B cell (primary cell): Measurements from ENCODE around the gene USP37. TPM values are rescaled to one million over a fixed set of nuclear protein-coding genes. Genes with fewer than 3 reads are reported as not detected.

Experiments
- ATAC-seq: fragments of 200-7000 bp; cut with Tn5 transposase; one replicate; pipeline ENCODE4 v1.10.0; 2021; ENCODE audit warnings: low read depth, mild to moderate bottlenecking, moderate number of reproducible peaks, moderate library complexity
- CTCF ChIA-PET: fragments of 350-600 bp; sonication (Branson Sonifier 250); formaldehyde crosslinking; loops from one replicate; lab custom pipeline; 2021; ENCODE audit warnings: antibody characterized with exemption, inconsistent platforms; lab: Charles Lee
- POLR2A ChIA-PET: fragments of 350-600 bp; sonication (Branson Sonifier 250); formaldehyde crosslinking; loops from one replicate; lab custom pipeline; 2021; ENCODE audit warnings: antibody characterized with exemption; lab: Charles Lee
- DNase-seq: peaks from one replicate; pipeline ENCODE4 v3.0.0; 2013
- H2AFZ ChIP-seq: 2 replicates; pipeline ENCODE4 v1.6.1; 2012; ENCODE audit warnings: mild to moderate bottlenecking, low read depth, low read length; ENCODE audit not compliant: insufficient read depth, poor library complexity, severe bottlenecking
- H3K27ac ChIP-seq, 2 donors: 1 replicate in 1 of 2; 2 replicates in 1 of 2; pipeline ENCODE4 v1.5.1; 2012 to 2013; ENCODE audit warnings: low read length in 2 of 2, mild to moderate bottlenecking in 2 of 2, moderate library complexity in 1 of 2
- H3K27me3 ChIP-seq, 4 experiments: fragments of 200-600 bp in 1 of 4; sonication (generic) in 1 of 4; replicated peaks in 1 of 4; 1 replicate in 2 of 4; 2 replicates in 2 of 4; pipeline versions ENCODE4 v1.6.1 to v1.7.0; 2013 to 2016; ENCODE audit warnings: low read length in 3 of 4, mild to moderate bottlenecking in 2 of 4, mixed read lengths in 1 of 4, moderate library complexity in 1 of 4; ENCODE audit not compliant: insufficient read depth in 4 of 4, control insufficient read depth in 3 of 4; ENCODE audit errors: control extremely low read depth in 1 of 4
- H3K36me3 ChIP-seq, 2 experiments: replicated peaks in 1 of 2; 1 replicate in 1 of 2; 2 replicates in 1 of 2; pipeline versions ENCODE4 v1.6.1 to v1.7.1; 2013; ENCODE audit warnings: low read length in 1 of 2; ENCODE audit not compliant: insufficient read depth in 2 of 2, control insufficient read depth in 1 of 2; ENCODE audit errors: control extremely low read depth in 1 of 2, extremely low read depth in 1 of 2
- H3K4me1 ChIP-seq, 2 donors: fragments of 200-600 bp in 1 of 2; sonication (generic) in 1 of 2; 1 replicate in 1 of 2; 2 replicates in 1 of 2; pipeline versions ENCODE4 v1.5.1 to v1.6.1; 2013 to 2017; ENCODE audit warnings: low read length in 2 of 2; ENCODE audit not compliant: control insufficient read depth in 2 of 2, insufficient read depth in 2 of 2
- H3K4me2 ChIP-seq: replicated peaks from 2 replicates; pipeline ENCODE3; 2012; ENCODE audit warnings: mild to moderate bottlenecking, low read depth, low read length; ENCODE audit not compliant: poor library complexity, severe bottlenecking
- H3K4me3 ChIP-seq, 5 experiments: fragments of 200-600 bp in 1 of 5; sonication (generic) in 1 of 5; 1 replicate in 3 of 5; 2 replicates in 2 of 5; pipeline versions ENCODE4 v1.5.1 to v1.7.0; 2011 to 2016; ENCODE audit warnings: low read length in 4 of 5, mild to moderate bottlenecking in 4 of 5, low read depth in 2 of 5, control low read depth in 1 of 5, moderate library complexity in 1 of 5; ENCODE audit not compliant: insufficient read depth in 1 of 5; ENCODE audit errors: control extremely low read depth in 1 of 5, extremely low read depth in 1 of 5
- H3K79me2 ChIP-seq: fragments of 200-600 bp; sonication (generic); one replicate; pipeline ENCODE4 v1.6.0; 2016; ENCODE audit warnings: low read length; ENCODE audit not compliant: control insufficient read depth, insufficient read depth
- H3K9ac ChIP-seq: fragments of 200-600 bp; sonication (generic); 2 replicates; pipeline ENCODE4 v1.6.1; 2017; ENCODE audit warnings: mild to moderate bottlenecking, low read length, moderate library complexity
- H3K9me3 ChIP-seq, 3 donors: one replicate each; pipeline versions ENCODE4 v1.6.1 to v1.7.1; 2013; ENCODE audit warnings: low read length in 2 of 3; ENCODE audit not compliant: control insufficient read depth in 2 of 3, insufficient read depth in 1 of 3; ENCODE audit errors: control extremely low read depth in 1 of 3
- H4K20me1 ChIP-seq: 2 replicates; pipeline ENCODE4 v1.6.0; 2012; ENCODE audit warnings: mild to moderate bottlenecking, low read length; ENCODE audit not compliant: insufficient read depth, control insufficient read depth, poor library complexity, severe bottlenecking
- H3K27ac Mint-ChIP-seq: one replicate; pipeline ENCODE4 v1.8.0; 2021; ENCODE audit warnings: mixed read lengths
- H3K27me3 Mint-ChIP-seq: one replicate; pipeline ENCODE4 v1.8.0; 2021; ENCODE audit warnings: mixed read lengths
- H3K4me1 Mint-ChIP-seq: one replicate; pipeline ENCODE4 v1.8.0; 2021; ENCODE audit warnings: mixed read lengths
- H3K4me3 Mint-ChIP-seq: one replicate; pipeline ENCODE4 v1.8.0; 2021; ENCODE audit warnings: mixed read lengths
- H3K9me3 Mint-ChIP-seq: one replicate; pipeline ENCODE4 v1.8.0; 2022; ENCODE audit warnings: mixed read lengths; ENCODE audit not compliant: insufficient read depth
- CTCF ChIP-seq: fragments of 200-600 bp; IDR thresholded peaks from one replicate; pipeline ENCODE4 v1.8.0; 2022; ENCODE audit warnings: antibody characterized with exemption, mild to moderate bottlenecking
- EZH2 ChIP-seq: IDR thresholded peaks from 2 replicates; pipeline ENCODE4 v1.6.1; 2012; ENCODE audit warnings: borderline replicate concordance, low read depth, mild to moderate bottlenecking, moderate library complexity, low read length; ENCODE audit not compliant: insufficient read depth, poor library complexity, severe bottlenecking
- WGBS: methylation state at CpG from one replicate; pipeline ENCODE4 v1.1.5; 2013; ENCODE audit warnings: missing lambda C conversion rate; ENCODE audit not compliant: insufficient coverage; 5-methylcytosine and 5-hydroxymethylcytosine counted together
- intact Hi-C: fragments of 100-400 bp; cut with micrococcal nuclease; formaldehyde crosslinking; loops from one replicate; pipeline ENCODE4 v1.10.0; 2022
- polyA plus RNA-seq: library from polyadenylated mRNA; depleted of rRNA; stranded (reverse); fragments of >200 nt; gene quantifications from 2 replicates; pipeline ENCODE4 v1.2.3, GENCODE V29; 2012
- total RNA-seq, 2 donors: library from RNA; stranded (reverse); fragments of 120-200 nt in 1 of 2; gene quantifications; 1 replicate in 1 of 2; 2 replicates in 1 of 2; pipeline versions ENCODE4 v1.2.3 to v1.2.4, GENCODE V29; 2013 to 2022

The USP37 gene
- total and polyA plus RNA-seq, 2 donors (not counting 1 experiment from before 2014, with no cell fraction given), result 3.1 to 29.0 TPM

GRCh38 chr2:218517434-218518206 lies 50.5 kb downstream of the USP37 start:
- intact Hi-C loops, result no loop called here
- H3K9ac ChIP-seq, result no peak overlapping the region
- no peak overlapping the region for H3K27ac ChIP-seq
- no peaks in the 10 kb centered on the region for H3K27me3 ChIP-seq
- ATAC-seq (no peak), DNase-seq (no peak)
- H2AFZ ChIP-seq, result no peak overlapping the region
- no peaks in the 10 kb centered on the region for H3K9me3 ChIP-seq
- no peaks in the 10 kb centered on the region for H3K79me2 ChIP-seq
- ChIA-PET POLR2A (no interaction called here), CTCF (interaction anchor here (0.6 to 1.2 kb wide), 3 partner anchors 8 to 109 kb away, joined by 3 read pairs; no protein-coding TSS in a partner anchor)
- peaks cover 0 to 5% of the 10 kb centered on the region in 2 experiments for H3K36me3 ChIP-seq
- Mint-ChIP-seq H3K27me3 (no peaks in the 10 kb centered on the region), H3K9me3 (no peaks in the 10 kb centered on the region), H3K27ac (no peak overlapping the region), H3K4me1 (no peaks in the 10 kb centered on the region), H3K4me3 (no peak overlapping the region)
- no peak overlapping the region for H3K4me3 ChIP-seq
- TF ChIP-seq EZH2 (no peak), CTCF (no peak)
- H3K4me2 ChIP-seq, result no peak overlapping the region
- no peaks in the 10 kb centered on the region for H3K4me1 ChIP-seq
- 71% methylated on average over 1 of the region's 5 CpGs for WGBS
- H4K20me1 ChIP-seq, result no peaks in the 10 kb centered on the region

GRCh38 chr2:218516614-218517013 lies 51.5 kb downstream of the USP37 start:
- no peak overlapping the region for H3K9ac ChIP-seq
- ChIA-PET CTCF (interaction anchor here (1.0 kb wide), 1 partner anchor 245 kb away, joined by 3 read pairs; no protein-coding TSS in a partner anchor), POLR2A (no interaction called here)
- DNase-seq, result peak; percentile 38
- no peak overlapping the region for H3K27ac ChIP-seq
- H3K27me3 Mint-ChIP-seq, result no peaks in the 10 kb centered on the region
- H3K4me1 Mint-ChIP-seq, result no peaks in the 10 kb centered on the region
- no peak overlapping the region for H2AFZ ChIP-seq
- TF ChIP-seq CTCF (peak; percentile 59), EZH2 (no peak)
- intact Hi-C loops, result no loop called here
- no CpG with 5 or more reads among the region's 1 CpG for WGBS
- no peaks in the 10 kb centered on the region for H4K20me1 ChIP-seq
- peaks cover 0 to 5% of the 10 kb centered on the region in 2 experiments for H3K36me3 ChIP-seq
- no peaks in the 10 kb centered on the region for H3K79me2 ChIP-seq
- H3K4me2 ChIP-seq, result no peak overlapping the region
- no peak overlapping the region for H3K27ac Mint-ChIP-seq
- peak; percentile 33 for ATAC-seq
- H3K4me3 ChIP-seq, result no peak overlapping the region
- H3K4me1 ChIP-seq, result no peaks in the 10 kb centered on the region
- no peak overlapping the region for H3K4me3 Mint-ChIP-seq
- no peaks in the 10 kb centered on the region for H3K9me3 Mint-ChIP-seq
- no peaks in the 10 kb centered on the region for H3K27me3 ChIP-seq
- no peaks in the 10 kb centered on the region for H3K9me3 ChIP-seq
